Muscle layer of colon (tissue), 2 donors: ENCODE results near the gene MADD.
"Not testable (repeated sequence)": the region's sequence is repeated elsewhere in the genome, so short reads cannot be mapped to it uniquely, and the experiment has no call there.

Experiments used
- H3K27ac ChIP-seq: one replicate; pipeline ENCODE4 v1.7.0; 2013; ENCODE audit warnings: low read depth, mild to moderate bottlenecking, low read length, moderate library complexity
- H3K27me3 ChIP-seq, 2 donors: one replicate each; pipeline ENCODE4 v1.7.0; 2013; ENCODE audit warnings: low read length in 2 of 2, mild to moderate bottlenecking in 2 of 2; ENCODE audit not compliant: insufficient read depth in 2 of 2, control insufficient read depth in 1 of 2
- H3K36me3 ChIP-seq: one replicate; pipeline ENCODE4 v1.7.0; 2013; ENCODE audit warnings: mild to moderate bottlenecking, low read length; ENCODE audit not compliant: insufficient read depth
- H3K4me1 ChIP-seq: one replicate; pipeline ENCODE4 v1.7.0; 2013; ENCODE audit warnings: mild to moderate bottlenecking, low read length; ENCODE audit not compliant: insufficient read depth
- H3K4me3 ChIP-seq, 2 donors: one replicate each; pipeline ENCODE4 v1.7.0; 2013; ENCODE audit warnings: low read length in 2 of 2, low read depth in 1 of 2, mild to moderate bottlenecking in 1 of 2, moderate library complexity in 1 of 2
- H3K9ac ChIP-seq: one replicate; pipeline ENCODE4 v1.7.0; 2013; ENCODE audit warnings: low read length
- H3K9me3 ChIP-seq: one replicate; pipeline ENCODE4 v1.7.0; 2013; ENCODE audit warnings: mild to moderate bottlenecking, low read length
- donor health status: abdominal sarcoma.
- donor health status: Adenocarcinoma of cecum.

MADD gene

GRCh38 chr11:47327949-47328348 lies 58.0 kb downstream of the MADD start:
- Histone ChIP-seq H3K9ac (no peak overlapping the region), H3K4me3 (no peak overlapping the region), H3K27ac (no peak overlapping the region), H3K36me3 (peaks cover 4% of the 10 kb centered on the region), H3K27me3 (no peaks in the 10 kb centered on the region), H3K4me1 (no peaks in the 10 kb centered on the region), H3K9me3 (no peaks in the 10 kb centered on the region)

GRCh38 chr11:47328449-47329390 lies 58.8 kb downstream of the MADD start:
- Histone ChIP-seq H3K4me1 (no peaks in the 10 kb centered on the region), H3K4me3 (no peak overlapping the region), H3K27me3 (no peaks in the 10 kb centered on the region), H3K9me3 (no peaks in the 10 kb centered on the region), H3K9ac (no peak overlapping the region), H3K36me3 (peaks cover 4% of the 10 kb centered on the region), H3K27ac (no peak overlapping the region)

- Histone ChIP-seq H3K27me3 (no peaks in the 10 kb centered on the region), H3K27ac (no peak overlapping the region), H3K9me3 (no peaks in the 10 kb centered on the region), H3K36me3 (peaks cover 4% of the 10 kb centered on the region), H3K4me1 (no peaks in the 10 kb centered on the region), H3K9ac (no peak overlapping the region), H3K4me3 (no peak overlapping the region)
Observed at GRCh38 chr11:47329431-47329986, 59.6 kb downstream of the MADD start.

GRCh38 chr11:47329987-47330931 lies 60.3 kb downstream of the MADD start:
- Histone ChIP-seq H3K9ac (no peak overlapping the region), H3K9me3 (no peaks in the 10 kb centered on the region), H3K27ac (no peak overlapping the region), H3K4me1 (no peaks in the 10 kb centered on the region), H3K36me3 (peaks cover 4% of the 10 kb centered on the region), H3K4me3 (no peak overlapping the region), H3K27me3 (no peaks in the 10 kb centered on the region)

GRCh38 chr11:47331454-47332302 lies 61.7 kb downstream of the MADD start:
- Histone ChIP-seq H3K9ac (no peak overlapping the region), H3K27me3 (no peaks in the 10 kb centered on the region), H3K4me1 (no peaks in the 10 kb centered on the region), H3K27ac (no peak overlapping the region), H3K4me3 (no peak overlapping the region), H3K9me3 (no peaks in the 10 kb centered on the region), H3K36me3 (peaks cover 4% of the 10 kb centered on the region)

GRCh38 chr11:47332303-47332711 lies 62.4 kb downstream of the MADD start:
- peaks cover 4% of the 10 kb centered on the region for H3K36me3 ChIP-seq
- H3K4me1 ChIP-seq, result no peaks in the 10 kb centered on the region
- H3K4me3 ChIP-seq, result no peak overlapping the region
- H3K27ac ChIP-seq, result no peak overlapping the region
- H3K9me3 ChIP-seq, result no peaks in the 10 kb centered on the region
- H3K27me3 ChIP-seq, result no peaks in the 10 kb centered on the region
- no peak overlapping the region for H3K9ac ChIP-seq

GRCh38 chr11:47332791-47333525 lies 63.0 kb downstream of the MADD start:
- H3K36me3 ChIP-seq, result peaks cover 4% of the 10 kb centered on the region
- no peaks in the 10 kb centered on the region for H3K9me3 ChIP-seq
- H3K27me3 ChIP-seq, result no peaks in the 10 kb centered on the region
- no peak overlapping the region for H3K9ac ChIP-seq
- H3K4me3 ChIP-seq, result no peak overlapping the region
- H3K27ac ChIP-seq, result no peak overlapping the region
- H3K4me1 ChIP-seq, result no peaks in the 10 kb centered on the region

- H3K4me1 ChIP-seq, result no peaks in the 10 kb centered on the region
- H3K27ac ChIP-seq, result no peak overlapping the region
- no peaks in the 10 kb centered on the region for H3K9me3 ChIP-seq
- H3K9ac ChIP-seq, result no peak overlapping the region
- no peak overlapping the region for H3K4me3 ChIP-seq
- peaks cover 3% of the 10 kb centered on the region for H3K36me3 ChIP-seq
- no peaks in the 10 kb centered on the region for H3K27me3 ChIP-seq
Observed at GRCh38 chr11:47333526-47333845, 63.6 kb downstream of the MADD start.

GRCh38 chr11:47333886-47334443 lies 64.0 kb downstream of the MADD start:
- Histone ChIP-seq H3K4me3 (no peak overlapping the region), H3K36me3 (no peaks in the 10 kb centered on the region), H3K4me1 (no peaks in the 10 kb centered on the region), H3K27ac (no peak overlapping the region), H3K9ac (no peak overlapping the region), H3K27me3 (no peaks in the 10 kb centered on the region), H3K9me3 (no peaks in the 10 kb centered on the region)

GRCh38 chr11:47334699-47335411 lies 64.9 kb downstream of the MADD start:
- H3K4me1 ChIP-seq, H3K27me3 ChIP-seq: not testable (repeated sequence)

More at GRCh38 chr11:47334699-47335411, 64.9 kb downstream of the MADD start:
- H3K27ac ChIP-seq, H3K9me3 ChIP-seq, H3K9ac ChIP-seq, H3K36me3 ChIP-seq, H3K4me3 ChIP-seq: not testable (repeated sequence)
